Astrocyte of the spinal cord (primary cell): ENCODE measurements around the gene CARD9.

Source experiments
- DNase-seq: peaks from one replicate; pipeline ENCODE4 v3.0.0; 2011; ENCODE audit warnings: low read depth, low spot score
- H3K4me3 ChIP-seq: 2 replicates; pipeline ENCODE4 v1.5.1; 2011; ENCODE audit warnings: low read depth, mild to moderate bottlenecking, low read length, moderate library complexity
- in situ Hi-C: cut with HindIII; loops from 2 replicates; pipeline ENCODE4 v1.10.0; 2017; ENCODE audit warnings: low sequenced_read_pairs
- TF ChIP-seq, protein P1 (sequence below): IDR thresholded peaks from 2 replicates; pipeline ENCODE4 v1.5.1; 2012; ENCODE audit warnings: low read depth, mild to moderate bottlenecking, low read length, inconsistent platforms

CARD9 gene

DNA sequence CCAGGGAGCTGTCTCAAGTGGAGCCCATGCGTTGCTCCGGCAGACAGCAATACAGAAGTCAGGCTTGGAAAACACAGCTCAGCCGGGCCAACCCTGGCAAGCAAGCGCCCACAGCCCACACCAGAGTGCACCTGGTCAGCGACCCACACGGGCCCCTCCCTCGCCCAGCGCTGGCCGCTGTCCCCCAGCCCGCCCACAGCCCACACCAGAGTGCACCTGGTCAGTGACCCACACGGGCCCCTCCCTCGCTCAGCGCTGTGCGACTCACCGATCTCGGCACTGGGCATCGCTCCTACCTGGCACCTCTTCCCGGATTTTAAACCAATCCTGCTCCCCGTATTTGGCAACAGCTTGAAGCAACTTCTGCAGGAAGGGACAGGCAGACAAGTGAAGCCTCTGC is 13.7 kb upstream of the CARD9 start:
- no peak for DNase-seq
- in situ Hi-C loops = no loop called here
- TF ChIP-seq, protein P1, sequence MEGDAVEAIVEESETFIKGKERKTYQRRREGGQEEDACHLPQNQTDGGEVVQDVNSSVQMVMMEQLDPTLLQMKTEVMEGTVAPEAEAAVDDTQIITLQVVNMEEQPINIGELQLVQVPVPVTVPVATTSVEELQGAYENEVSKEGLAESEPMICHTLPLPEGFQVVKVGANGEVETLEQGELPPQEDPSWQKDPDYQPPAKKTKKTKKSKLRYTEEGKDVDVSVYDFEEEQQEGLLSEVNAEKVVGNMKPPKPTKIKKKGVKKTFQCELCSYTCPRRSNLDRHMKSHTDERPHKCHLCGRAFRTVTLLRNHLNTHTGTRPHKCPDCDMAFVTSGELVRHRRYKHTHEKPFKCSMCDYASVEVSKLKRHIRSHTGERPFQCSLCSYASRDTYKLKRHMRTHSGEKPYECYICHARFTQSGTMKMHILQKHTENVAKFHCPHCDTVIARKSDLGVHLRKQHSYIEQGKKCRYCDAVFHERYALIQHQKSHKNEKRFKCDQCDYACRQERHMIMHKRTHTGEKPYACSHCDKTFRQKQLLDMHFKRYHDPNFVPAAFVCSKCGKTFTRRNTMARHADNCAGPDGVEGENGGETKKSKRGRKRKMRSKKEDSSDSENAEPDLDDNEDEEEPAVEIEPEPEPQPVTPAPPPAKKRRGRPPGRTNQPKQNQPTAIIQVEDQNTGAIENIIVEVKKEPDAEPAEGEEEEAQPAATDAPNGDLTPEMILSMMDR = no peak
- H3K4me3 ChIP-seq = no peak overlapping the region

DNA sequence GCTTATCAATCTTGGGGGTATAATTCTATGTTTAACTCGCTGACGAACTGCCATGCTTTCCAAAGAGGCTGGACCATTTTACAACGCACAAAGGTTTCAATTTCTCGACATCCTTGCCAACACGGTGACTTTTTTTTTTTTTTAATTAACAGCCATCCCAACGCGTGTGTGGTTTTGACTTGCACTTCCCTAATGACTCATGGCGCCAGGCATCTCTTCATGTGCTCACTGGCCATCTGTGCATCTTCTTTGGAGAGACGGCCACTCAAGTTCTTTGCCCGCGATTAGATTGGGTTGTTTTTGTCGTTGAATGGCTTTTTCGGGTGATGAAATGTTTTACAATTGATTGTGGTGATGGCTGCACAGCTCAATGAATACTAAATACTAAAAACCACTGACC is 12.5 kb upstream of the CARD9 start:
- H3K4me3 ChIP-seq = no peak overlapping the region
- in situ Hi-C loops = no loop called here
- TF ChIP-seq, protein P1 = no peak
- DNase-seq = no peak

DNA sequence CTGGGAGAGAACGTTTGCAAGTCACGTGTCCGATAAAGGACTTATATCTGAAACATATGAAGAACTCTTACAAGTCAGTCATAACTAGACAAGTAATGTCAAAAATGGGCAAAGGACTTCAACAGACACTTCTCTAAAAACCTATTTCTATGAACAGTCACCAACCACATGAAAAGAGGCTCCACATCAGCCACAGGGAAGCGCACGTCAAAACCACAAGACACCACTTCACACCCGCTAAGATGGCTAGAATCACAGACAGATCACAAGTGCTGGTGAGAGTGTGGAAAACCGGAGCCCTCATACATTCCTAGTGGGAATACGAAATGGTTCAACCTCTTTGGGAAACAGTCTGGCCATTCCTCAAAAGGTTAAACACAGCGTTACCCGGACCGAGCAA is 11.5 kb upstream of the CARD9 start:
- TF ChIP-seq, protein P1 = no peak
- no peak overlapping the region for H3K4me3 ChIP-seq
- in situ Hi-C loops = no loop called here
- DNase-seq = no peak

DNA sequence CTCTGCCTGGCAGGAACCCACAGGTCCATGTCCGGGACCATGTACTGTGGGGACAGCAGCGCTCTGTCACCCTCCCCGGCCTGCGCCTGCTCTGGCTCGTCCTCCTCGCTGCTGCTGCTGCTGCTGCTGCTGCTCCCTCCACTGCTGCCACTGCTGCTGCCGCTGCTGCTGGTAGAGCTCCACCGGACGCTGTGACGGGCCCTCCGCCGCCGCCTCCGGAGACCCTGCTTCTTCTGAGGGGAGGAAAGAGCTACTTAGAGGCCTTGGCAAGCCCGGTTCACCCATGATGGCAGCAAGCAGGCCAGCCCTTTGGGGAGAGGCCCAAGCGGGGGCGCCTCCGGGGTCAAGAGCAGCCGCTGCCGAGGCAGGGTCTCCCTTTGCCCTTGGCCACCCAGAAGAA is 10.0 kb upstream of the CARD9 start:
- H3K4me3 ChIP-seq = no peak overlapping the region
- no peak for DNase-seq
- in situ Hi-C loops = no loop called here
- TF ChIP-seq, protein P1 = no peak

DNA sequence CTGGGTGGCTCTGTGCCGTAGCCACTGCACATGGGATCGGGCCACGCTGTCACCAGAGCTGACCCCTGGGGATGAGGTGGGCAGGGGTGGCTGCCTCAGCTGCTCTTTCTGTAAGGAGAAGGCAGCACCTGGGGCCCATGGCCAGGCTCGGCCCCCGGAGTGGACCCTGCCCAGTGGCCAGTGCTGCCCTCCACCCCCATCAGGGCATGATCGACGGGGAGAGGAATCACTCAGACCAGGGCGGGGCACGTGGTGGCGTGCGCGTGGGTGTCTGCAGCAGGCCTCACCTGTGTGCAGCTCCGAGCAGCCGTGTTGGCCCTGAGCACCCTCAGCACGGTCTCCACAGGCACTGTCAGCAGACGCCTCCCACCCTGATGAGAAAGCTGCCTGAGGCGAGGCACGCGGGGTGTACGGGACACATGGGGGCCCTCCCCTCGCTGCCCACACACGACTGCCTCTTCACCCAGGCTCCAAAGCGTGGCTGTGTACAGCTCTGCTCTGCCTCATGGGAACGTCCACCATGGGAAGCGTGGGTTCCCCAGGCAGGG is 8.6 kb upstream of the CARD9 start:
- no peak overlapping the region for H3K4me3 ChIP-seq
- in situ Hi-C loops = no loop called here
- no peak for DNase-seq
- TF ChIP-seq, protein P1 = no peak

DNA sequence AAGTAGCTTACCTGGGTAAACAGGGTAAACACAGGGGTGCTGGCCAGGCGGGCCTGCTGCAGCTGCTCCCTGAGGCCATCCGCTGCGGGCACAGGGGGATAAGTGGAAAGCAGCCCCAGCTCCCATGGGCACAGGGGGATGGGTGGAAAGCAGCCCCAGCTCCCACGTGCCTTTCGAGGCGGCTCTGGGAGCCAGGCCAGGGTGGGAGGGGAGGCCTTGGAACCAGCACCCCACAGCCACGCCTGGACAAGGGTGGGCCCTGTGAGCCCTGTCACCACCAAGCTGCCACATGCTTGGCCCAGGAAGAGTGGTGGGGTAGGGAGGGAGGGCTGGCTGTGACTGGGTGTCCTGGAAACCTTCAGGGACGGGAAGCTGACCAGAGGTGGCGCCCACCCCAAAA is 7.8 kb upstream of the CARD9 start:
- in situ Hi-C loops = no loop called here
- no peak for DNase-seq
- TF ChIP-seq, protein P1 = no peak
- H3K4me3 ChIP-seq = no peak overlapping the region

DNA sequence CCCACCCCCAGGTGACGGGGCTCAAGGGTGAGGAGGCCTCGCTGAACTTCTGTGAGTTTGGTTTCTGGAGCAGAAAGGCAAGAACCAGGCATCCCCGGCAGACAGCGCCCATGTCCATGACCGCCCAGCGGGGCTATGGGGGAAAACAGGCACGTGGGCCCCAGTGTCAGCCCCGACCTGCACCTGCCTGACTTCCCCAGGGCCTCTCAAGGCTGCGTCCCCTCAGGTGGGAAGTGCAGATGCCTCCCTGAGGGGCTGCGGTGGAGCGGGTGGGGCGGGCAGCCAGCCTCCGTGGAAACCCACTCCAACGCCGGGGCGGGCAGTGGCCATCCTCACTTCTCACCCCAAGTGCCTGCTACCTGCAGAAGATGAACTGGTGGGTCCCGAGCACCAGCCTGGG is 6.9 kb upstream of the CARD9 start:
- DNase-seq = no peak
- TF ChIP-seq, protein P1 = no peak
- H3K4me3 ChIP-seq = no peak overlapping the region
- in situ Hi-C loops = no loop called here
